ENCODE results near the gene ZNF212.

Gene ZNF212

DNA sequence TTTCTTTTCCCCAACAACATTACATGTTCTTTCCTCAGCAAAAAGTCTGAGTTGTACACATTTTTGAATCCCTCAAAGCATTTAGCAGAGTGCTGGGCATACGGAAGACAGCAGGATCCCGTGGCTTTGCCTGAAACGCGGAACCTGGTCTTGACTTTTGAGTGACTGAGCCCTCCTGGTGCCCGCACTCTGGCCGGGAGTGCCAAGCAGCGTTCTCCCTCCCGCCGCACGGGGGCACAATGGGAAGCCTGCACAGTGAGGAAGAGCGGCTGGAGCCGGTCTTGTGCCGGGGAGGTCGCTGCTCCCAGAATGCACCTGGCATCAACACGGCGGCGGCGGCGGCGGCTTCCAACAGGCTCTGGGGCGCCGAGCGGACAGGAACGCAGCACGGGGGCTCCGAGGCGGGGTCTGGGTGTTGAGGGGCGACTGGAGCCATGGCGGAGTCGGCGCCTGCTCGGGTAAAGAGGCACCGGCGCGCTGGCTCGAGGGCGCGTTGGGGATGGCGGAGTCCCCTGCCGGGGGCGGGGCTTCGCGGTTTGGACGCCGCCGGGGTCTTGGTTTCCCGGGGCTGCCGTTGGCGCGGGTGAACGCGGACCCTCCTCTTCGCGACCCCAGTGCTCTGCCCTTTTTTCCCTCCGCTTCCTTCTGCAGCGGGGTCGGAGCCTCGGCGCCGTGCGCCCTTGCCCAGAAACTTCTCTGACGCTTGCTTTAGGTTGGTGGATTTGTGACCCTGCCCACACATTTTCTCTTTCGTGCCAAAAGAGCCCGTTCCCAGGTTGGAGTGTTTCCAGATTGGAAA lies at the start of gene ZNF212:
Gene ZNF212 (plus strand): TSS at position 307 of the 799 bp plus-strand sequence. CDS start 128 bp downstream, at position 435.
- DNase-seq (ENCODE audit: low read depth), result peak; percentile 94
- peak within 1 kb of the TSS; percentile 92 for H3K4me3 ChIP-seq (ENCODE audit: low read depth, low read length)
- TF ChIP-seq, protein P1, sequence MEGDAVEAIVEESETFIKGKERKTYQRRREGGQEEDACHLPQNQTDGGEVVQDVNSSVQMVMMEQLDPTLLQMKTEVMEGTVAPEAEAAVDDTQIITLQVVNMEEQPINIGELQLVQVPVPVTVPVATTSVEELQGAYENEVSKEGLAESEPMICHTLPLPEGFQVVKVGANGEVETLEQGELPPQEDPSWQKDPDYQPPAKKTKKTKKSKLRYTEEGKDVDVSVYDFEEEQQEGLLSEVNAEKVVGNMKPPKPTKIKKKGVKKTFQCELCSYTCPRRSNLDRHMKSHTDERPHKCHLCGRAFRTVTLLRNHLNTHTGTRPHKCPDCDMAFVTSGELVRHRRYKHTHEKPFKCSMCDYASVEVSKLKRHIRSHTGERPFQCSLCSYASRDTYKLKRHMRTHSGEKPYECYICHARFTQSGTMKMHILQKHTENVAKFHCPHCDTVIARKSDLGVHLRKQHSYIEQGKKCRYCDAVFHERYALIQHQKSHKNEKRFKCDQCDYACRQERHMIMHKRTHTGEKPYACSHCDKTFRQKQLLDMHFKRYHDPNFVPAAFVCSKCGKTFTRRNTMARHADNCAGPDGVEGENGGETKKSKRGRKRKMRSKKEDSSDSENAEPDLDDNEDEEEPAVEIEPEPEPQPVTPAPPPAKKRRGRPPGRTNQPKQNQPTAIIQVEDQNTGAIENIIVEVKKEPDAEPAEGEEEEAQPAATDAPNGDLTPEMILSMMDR (IDR thresholded peaks at IDR 0.05; ENCODE audit: insufficient read depth, low read depth, low read length, missing control alignments), result peak; percentile 88

DNA sequence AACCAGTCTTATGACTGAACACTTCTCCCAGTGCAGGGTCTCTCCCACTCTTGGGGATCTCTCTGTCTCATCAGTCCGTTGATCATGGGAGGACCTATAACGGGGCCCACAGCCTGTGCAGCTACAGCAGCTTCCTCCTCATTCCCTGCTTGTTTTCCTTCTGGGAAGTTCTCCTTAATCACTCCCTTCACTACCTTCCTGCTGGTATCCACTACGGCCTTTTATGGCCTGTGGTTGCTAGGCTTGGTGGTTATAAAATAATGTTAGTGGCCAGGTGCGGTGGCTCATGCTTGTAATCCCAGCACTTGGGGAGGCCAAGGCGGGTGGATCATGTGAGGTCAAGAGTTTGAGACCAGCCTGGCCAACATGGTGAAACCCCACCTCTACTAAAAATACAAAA lies 47.6 kb upstream of the ZNF212 start:
- H3K4me3 ChIP-seq (ENCODE audit: low read depth, low read length), result no peak overlapping the region
- TF ChIP-seq, protein P1 (IDR thresholded peaks at IDR 0.05; ENCODE audit: insufficient read depth, low read depth, low read length, missing control alignments), result no peak
- no peak for DNase-seq (ENCODE audit: low read depth)

DNA sequence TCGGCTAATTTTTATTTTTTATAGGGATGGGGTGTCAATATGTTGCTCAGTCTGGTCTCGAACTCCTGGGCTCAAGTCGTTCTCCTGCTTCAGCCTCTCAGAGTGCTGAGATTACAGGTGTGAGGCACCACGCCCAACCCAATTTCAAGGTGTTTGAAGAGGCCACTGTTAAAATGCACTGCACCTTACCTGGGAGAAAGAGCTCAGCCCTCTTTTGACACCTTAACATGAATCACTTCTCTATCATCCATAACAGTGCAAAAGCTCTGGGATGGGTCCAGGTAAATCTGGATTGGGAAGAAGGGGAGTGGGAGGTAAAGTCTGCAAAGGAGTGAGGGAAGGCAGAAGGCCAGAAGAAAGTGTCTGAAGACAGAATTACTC lies 44.7 kb upstream of the ZNF212 start:
- no peak for DNase-seq (ENCODE audit: low read depth)
- TF ChIP-seq, protein P1 (IDR thresholded peaks at IDR 0.05; ENCODE audit: insufficient read depth, low read depth, low read length, missing control alignments), result no peak

DNA sequence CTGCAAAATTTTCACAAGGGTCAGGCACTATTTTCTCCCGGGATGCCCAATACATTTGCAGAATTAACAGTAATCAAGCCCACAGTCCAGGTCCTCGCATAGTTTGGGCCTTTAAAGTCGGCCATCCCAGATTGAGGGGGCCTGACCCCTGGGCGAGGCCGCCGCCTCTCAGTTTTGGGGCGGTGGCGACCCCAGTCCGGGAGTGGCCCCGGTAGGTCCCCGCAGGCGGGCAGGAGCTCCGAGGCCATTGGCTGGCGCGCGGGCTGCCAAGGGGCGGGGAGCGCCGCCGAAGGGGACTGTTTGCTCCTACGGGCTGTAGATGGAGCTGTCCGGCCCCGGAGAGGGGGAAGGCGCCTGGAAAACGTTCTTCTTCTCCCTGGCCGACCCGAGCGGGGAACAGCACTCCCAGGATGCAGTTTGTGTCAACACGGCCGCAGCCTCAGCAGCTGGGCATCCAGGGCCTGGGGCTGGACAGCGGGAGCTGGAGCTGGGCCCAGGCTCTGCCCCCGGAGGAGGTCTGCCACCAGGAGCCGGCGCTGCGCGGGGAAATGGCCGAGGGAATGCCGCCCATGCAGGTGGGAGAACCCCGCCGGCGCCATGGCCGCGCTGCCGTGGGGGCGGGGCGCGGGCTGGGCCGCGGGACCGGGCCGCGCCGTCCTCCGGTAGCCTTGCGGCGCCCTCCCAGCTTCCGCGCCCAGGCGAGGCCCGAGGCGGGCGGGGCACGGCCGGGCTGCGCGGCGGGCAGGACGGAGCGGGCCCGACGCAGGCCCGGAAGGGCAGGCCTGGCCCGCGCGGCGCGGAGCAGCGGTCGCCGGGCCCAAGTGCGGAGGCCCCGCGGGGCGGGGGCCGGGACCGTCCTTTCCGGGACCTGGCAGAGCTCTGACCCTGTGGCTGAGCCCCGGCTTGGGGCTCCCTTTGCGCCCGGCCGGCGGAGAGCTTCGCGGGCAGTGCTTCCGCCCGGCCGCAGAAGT lies 44.0 kb upstream of the ZNF212 start, which contains the start of gene ZNF282:
Gene ZNF282 (plus strand): TSS at position 367 of the 971 bp plus-strand sequence. CDS start 44 bp downstream, at position 411.
- H3K4me3 ChIP-seq (ENCODE audit: low read depth, low read length), result peak within 1 kb of the TSS; percentile 94
- peak; percentile 88 for DNase-seq (ENCODE audit: low read depth)

More for the DNA sequence above, 44.7 kb upstream of the ZNF212 start:
- peak overlapping the region; percentile 94 for H3K4me3 ChIP-seq (ENCODE audit: low read depth, low read length)

DNA sequence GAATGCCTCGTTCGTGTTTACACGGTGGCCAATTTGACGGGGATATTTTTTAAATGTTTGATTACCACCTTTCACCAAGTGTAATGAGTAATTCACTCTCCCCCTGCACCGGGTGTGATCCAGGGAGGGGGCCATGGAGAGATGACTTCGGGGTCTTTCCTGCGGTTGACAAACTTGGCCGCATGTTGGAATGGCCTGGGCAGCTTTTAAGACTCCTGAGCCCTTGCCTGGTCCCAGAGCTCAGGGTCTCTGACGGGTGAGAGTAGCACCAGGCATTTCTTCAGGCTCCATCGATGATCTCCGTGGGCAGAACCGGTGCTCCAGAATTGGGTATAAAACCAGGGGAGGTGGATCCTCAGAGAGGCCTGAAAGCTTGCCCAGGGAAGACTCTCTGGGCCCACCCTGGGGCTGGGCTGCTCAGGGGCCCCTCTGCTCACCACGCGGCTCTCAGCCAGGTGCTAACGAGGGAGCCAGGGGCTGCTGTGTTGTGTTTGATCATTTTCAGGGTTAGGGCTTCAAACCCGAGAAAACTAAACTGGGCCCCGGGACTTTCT lies 43.2 kb upstream of the ZNF212 start:
- peak; percentile 9 for DNase-seq (ENCODE audit: low read depth)
- TF ChIP-seq, protein P1 (IDR thresholded peaks at IDR 0.05; ENCODE audit: insufficient read depth, low read depth, low read length, missing control alignments), result no peak
- H3K4me3 ChIP-seq (ENCODE audit: low read depth, low read length), result peak overlapping the region; percentile 77

More for the DNA sequence above, 44.0 kb upstream of the ZNF212 start, which contains the start of gene ZNF282:
- TF ChIP-seq, protein P1 (IDR thresholded peaks at IDR 0.05; ENCODE audit: insufficient read depth, low read depth, low read length, missing control alignments), result peak; percentile 57

DNA sequence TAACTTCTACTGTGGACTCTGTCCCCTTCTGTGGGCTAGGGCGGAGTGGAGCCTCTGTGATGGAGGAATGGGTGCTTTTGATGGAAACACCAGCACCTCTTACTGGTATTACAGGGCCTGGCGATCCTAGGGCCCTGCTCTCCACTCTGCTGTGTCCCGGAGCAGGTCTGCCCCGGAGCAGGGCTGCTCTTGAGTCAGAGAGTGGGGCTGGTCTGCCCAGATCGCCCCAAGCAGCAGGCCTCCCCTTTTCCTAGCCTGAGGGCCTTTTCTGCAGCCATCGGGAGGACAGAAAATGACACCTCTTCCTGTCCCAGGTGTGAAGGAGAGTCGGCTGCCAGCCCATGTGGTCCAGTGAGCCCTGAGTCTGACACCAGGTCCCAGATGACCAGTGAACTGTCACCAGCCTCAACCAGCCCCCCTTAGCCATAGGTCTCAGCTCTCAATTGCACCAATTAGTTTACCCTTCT lies 42.7 kb upstream of the ZNF212 start:
- TF ChIP-seq, protein P1 (IDR thresholded peaks at IDR 0.05; ENCODE audit: insufficient read depth, low read depth, low read length, missing control alignments), result no peak
- H3K4me3 ChIP-seq (ENCODE audit: low read depth, low read length), result peak overlapping the region; percentile 77
- peak; percentile 33 for DNase-seq (ENCODE audit: low read depth)

Measured in GM12865 (cell line).